ENCODE measurements around the gene IRAK1. TPM values are rescaled to one million over a fixed set of nuclear protein-coding genes. Genes with fewer than 3 reads are reported as not detected.
"Not testable (repeated sequence)": the region's sequence is repeated elsewhere in the genome, so short reads cannot be mapped to it uniquely, and the experiment has no call there.

IRAK1 gene
- polyA plus RNA-seq, 4 donors: 57.2 to 135 (median 117) TPM

DNA sequence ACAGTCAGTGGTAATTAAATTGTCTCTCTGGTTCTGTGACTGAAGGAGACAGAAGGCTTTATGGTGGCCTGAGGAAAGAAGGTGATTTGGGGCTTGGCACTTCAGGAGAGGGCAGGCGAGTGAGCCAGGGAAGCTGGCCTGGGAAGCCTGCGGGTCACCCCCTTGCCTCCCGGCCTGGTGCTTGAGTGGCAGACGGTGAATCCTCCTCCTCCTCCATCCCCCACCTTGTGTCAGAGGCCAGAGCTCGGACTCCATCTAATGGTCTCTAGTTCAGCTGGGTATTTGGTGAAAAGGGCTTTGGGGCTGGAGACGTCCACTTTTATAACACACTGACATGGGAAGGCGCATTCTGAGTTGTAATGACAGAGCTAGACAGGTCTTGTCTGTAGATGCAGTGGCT lies 38.5 kb downstream of the IRAK1 start:
- Histone ChIP-seq H3K4me3 (ENCODE audit: low read depth in 1 of 3, low read length in 3 of 3) (no peak overlapping the region), H3K27ac (ENCODE audit: low read depth in 1 of 3, low read length in 2 of 3) (peak overlapping the region in 1 of 3 donors; percentile 64), H3K27me3 (ENCODE audit: control insufficient read depth in 3 of 3, insufficient read depth in 3 of 3, low read length in 3 of 3) (no peaks in the 10 kb centered on the region), H3K4me1 (ENCODE audit: control insufficient read depth in 3 of 3, insufficient read depth in 2 of 3, low read depth in 1 of 3, low read length in 2 of 3) (peaks cover 0 to 10% (median 3%) of the 10 kb centered on the region in 3 donors), H3K9me3 (ENCODE audit: control insufficient read depth in 2 of 2, insufficient read depth in 1 of 2, low read depth in 1 of 2, low read length in 1 of 2) (no peaks in the 10 kb centered on the region), H3K36me3 (ENCODE audit: control insufficient read depth in 3 of 3, insufficient read depth in 2 of 3, low read depth in 1 of 3, low read length in 3 of 3) (peaks cover 0 to 3% (median 0%) of the 10 kb centered on the region in 3 donors)
- no peak for FAIRE-seq
- WGBS, 3 donors: 74 to 87% (median 75%) methylated on average over 4 to 7 of the region's 7 CpGs
- no peak for DNase-seq

DNA sequence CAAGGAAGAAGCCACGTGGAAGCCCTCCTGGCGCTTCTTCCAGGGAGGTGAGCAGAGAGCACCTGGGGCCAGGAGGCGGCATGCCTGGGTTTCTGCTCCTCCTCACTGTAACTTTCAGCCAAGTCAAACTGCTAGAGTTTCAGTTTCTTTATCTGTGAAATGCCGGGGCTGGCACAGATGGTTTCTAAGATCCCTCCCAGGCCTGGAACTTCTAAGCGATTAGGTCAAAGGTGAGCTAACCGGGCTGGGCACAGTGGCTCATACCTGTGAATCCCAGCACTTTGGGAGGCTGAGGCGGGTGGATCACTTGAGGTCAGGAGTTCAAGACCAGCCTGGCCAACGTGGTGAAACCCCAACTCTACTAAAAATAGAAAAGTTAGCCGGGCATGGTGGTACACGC lies 39.3 kb downstream of the IRAK1 start:
- H3K27ac ChIP-seq (ENCODE audit: low read depth in 1 of 3, low read length in 2 of 3): peak overlapping the region in 1 of 3 donors; percentile 72
- peak; percentile 28 to 70 for DNase-seq

DNA sequence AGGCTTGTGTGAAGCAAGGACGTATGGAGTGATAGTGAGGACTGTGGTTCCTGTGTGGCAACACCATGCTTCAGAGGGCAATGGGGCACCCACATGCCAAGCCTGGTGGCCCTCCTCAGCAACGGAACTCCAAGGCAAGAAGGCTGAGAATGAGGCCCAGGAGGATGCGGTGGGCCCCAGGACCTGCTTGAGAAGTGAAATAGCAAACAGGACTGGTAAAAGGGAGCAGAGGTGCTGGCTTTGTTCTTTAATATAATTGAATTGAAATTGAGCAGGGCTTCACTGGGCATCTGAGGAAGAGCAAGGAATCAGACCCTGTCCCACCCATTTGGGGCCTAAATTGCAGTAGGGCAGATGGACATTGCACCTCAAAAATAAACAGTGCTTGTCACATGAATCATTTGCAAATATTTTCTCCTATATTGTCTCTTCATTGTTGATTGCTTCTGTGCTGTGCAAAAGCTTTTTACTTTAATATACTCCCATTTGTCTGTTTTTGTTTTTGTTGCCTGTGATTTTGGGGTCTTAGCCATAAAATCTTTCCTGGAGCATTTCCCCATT lies 44.9 kb downstream of the IRAK1 start:
- Histone ChIP-seq H3K27me3 (ENCODE audit: control insufficient read depth in 3 of 3, insufficient read depth in 3 of 3, low read length in 3 of 3) (no peaks in the 10 kb centered on the region), H3K36me3 (ENCODE audit: control insufficient read depth in 3 of 3, insufficient read depth in 2 of 3, low read depth in 1 of 3, low read length in 3 of 3) (no peaks in the 10 kb centered on the region), H3K4me3 (ENCODE audit: low read depth in 1 of 3, low read length in 3 of 3) (no peak overlapping the region), H3K27ac (ENCODE audit: low read depth in 1 of 3, low read length in 2 of 3) (peak overlapping the region; percentile 94 to 97 (median 94)), H3K4me1 (ENCODE audit: control insufficient read depth in 3 of 3, insufficient read depth in 2 of 3, low read depth in 1 of 3, low read length in 2 of 3) (peaks cover 0 to 18% (median 2%) of the 10 kb centered on the region in 3 donors), H3K9me3 (ENCODE audit: control insufficient read depth in 2 of 2, insufficient read depth in 1 of 2, low read depth in 1 of 2, low read length in 1 of 2) (no peaks in the 10 kb centered on the region)
- 13 to 72% (median 45%) methylated on average over 2 to 3 of the region's 3 CpGs for WGBS, 3 donors
- no peak for FAIRE-seq
- no peak for DNase-seq

More for the DNA sequence above, 39.3 kb downstream of the IRAK1 start:
- 11 to 42% (median 39%) methylated on average over 7 to 9 of the region's 10 CpGs for WGBS, 3 donors
- FAIRE-seq; H3K36me3 ChIP-seq (ENCODE audit: control insufficient read depth in 3 of 3, insufficient read depth in 2 of 3, low read depth in 1 of 3, low read length in 3 of 3); H3K9me3 ChIP-seq (ENCODE audit: control insufficient read depth in 2 of 2, insufficient read depth in 1 of 2, low read depth in 1 of 2, low read length in 1 of 2); H3K4me3 ChIP-seq (ENCODE audit: low read depth in 1 of 3, low read length in 3 of 3); H3K4me1 ChIP-seq (ENCODE audit: control insufficient read depth in 3 of 3, insufficient read depth in 2 of 3, low read depth in 1 of 3, low read length in 2 of 3); H3K27me3 ChIP-seq (ENCODE audit: control insufficient read depth in 3 of 3, insufficient read depth in 3 of 3, low read length in 3 of 3): not testable (repeated sequence)

DNA sequence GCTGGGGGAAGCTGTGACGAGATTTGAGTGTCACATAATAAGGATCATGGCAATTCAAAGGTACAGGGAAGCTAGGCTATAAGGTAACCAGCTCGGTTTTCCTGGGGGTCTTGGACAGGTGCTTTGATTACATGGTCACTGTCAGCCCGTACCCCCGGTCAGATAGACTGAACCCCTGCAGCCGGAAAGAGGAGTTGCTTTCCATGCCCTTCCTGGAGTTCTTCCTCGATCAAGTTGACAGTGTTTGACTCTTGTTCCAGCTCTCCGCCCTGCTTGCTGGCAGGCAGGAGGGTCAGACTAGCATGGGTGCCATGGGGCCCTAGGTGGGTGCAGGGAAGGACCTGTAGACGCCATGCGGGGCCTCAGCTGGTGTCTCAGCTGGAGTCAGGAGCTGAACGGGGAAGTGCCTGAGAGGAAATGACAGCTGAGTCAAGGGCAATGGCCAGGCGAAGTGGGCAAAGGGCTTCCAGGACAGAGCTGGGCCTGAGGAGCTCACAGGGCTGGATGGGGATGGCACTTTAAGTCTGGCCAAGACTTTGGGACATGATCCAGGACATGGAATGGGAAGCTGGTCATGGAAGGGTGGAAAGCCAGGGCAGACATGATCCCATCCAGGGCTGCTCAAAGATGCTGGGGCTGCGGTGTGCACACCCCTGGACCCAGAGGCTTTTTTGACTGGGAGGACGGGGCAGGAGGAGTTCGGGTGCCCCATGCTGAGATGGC lies 45.5 kb downstream of the IRAK1 start:
- H3K4me3 ChIP-seq (ENCODE audit: low read depth in 1 of 3, low read length in 3 of 3): no peak overlapping the region
- FAIRE-seq (no peak), DNase-seq (peak; percentile 48 to 55)
- H3K27me3 ChIP-seq (ENCODE audit: control insufficient read depth in 3 of 3, insufficient read depth in 3 of 3, low read length in 3 of 3): no peaks in the 10 kb centered on the region
- peaks cover 0 to 21% (median 2%) of the 10 kb centered on the region in 3 donors for H3K4me1 ChIP-seq (ENCODE audit: control insufficient read depth in 3 of 3, insufficient read depth in 2 of 3, low read depth in 1 of 3, low read length in 2 of 3)
- H3K27ac ChIP-seq (ENCODE audit: low read depth in 1 of 3, low read length in 2 of 3): peak overlapping the region; percentile 94 to 97 (median 94)
- 39 to 61% (median 56%) methylated on average over 14 of the region's 14 CpGs for WGBS, 3 donors
- peaks cover 0 to 5% (median 0%) of the 10 kb centered on the region in 3 donors for H3K36me3 ChIP-seq (ENCODE audit: control insufficient read depth in 3 of 3, insufficient read depth in 2 of 3, low read depth in 1 of 3, low read length in 3 of 3)
- no peaks in the 10 kb centered on the region for H3K9me3 ChIP-seq (ENCODE audit: control insufficient read depth in 2 of 2, insufficient read depth in 1 of 2, low read depth in 1 of 2, low read length in 1 of 2)

DNA sequence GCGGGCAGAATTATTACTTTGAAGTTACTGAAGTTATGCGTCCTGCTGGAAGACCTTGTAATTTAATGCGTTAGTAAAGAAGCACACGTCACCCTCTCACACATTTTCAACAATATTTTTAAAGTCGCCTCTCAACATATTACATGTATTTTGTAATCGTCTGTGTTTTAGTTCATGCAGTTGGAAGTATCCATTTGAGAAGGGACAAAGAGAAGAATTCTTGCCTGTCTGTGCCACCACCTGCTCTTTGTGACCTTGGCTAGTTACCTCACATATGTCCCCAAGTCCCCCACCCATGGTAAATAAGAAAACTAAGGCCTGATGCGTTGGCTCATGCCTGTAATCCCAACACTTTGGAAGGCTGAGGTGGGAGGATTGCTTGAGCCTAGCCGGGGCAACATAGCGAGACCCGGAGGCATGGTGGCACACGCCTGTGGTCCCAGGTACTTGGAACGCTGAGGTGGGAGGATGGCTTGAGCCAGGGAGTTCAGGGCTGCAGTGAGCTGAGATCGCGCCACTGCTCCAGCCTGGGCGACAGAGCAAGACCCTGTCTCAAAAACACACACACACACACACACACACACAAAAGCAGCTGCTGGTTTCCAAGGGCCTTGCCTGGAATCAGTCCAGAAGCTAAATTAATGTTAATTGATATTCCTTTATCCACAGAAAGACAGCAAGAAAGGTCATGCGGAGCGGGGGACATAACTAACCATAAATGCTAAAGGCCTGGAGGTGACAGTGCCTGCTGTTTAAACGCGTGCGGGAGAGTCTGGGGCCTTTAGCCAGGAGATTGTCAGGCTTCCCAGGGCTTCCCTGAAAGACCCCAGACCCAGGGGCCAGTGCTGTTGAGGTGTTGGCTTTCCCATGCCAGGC lies 46.3 kb downstream of the IRAK1 start:
- Histone ChIP-seq H3K36me3 (ENCODE audit: control insufficient read depth in 3 of 3, insufficient read depth in 2 of 3, low read depth in 1 of 3, low read length in 3 of 3) (peaks cover 0 to 13% (median 0%) of the 10 kb centered on the region in 3 donors), H3K9me3 (ENCODE audit: control insufficient read depth in 2 of 2, insufficient read depth in 1 of 2, low read depth in 1 of 2, low read length in 1 of 2) (no peaks in the 10 kb centered on the region), H3K4me1 (ENCODE audit: control insufficient read depth in 3 of 3, insufficient read depth in 2 of 3, low read depth in 1 of 3, low read length in 2 of 3) (peaks cover 0 to 29% (median 2%) of the 10 kb centered on the region in 3 donors), H3K4me3 (ENCODE audit: low read depth in 1 of 3, low read length in 3 of 3) (peak overlapping the region; percentile 41 to 75 (median 54)), H3K27me3 (ENCODE audit: control insufficient read depth in 3 of 3, insufficient read depth in 3 of 3, low read length in 3 of 3) (no peaks in the 10 kb centered on the region), H3K27ac (ENCODE audit: low read depth in 1 of 3, low read length in 2 of 3) (peak overlapping the region; percentile 94 to 97 (median 94))
- no peak for FAIRE-seq
- 27 to 45% (median 29%) methylated on average over 17 to 20 of the region's 20 CpGs for WGBS, 3 donors
- DNase-seq: peak in 1 of 2 donors; percentile 27

DNA sequence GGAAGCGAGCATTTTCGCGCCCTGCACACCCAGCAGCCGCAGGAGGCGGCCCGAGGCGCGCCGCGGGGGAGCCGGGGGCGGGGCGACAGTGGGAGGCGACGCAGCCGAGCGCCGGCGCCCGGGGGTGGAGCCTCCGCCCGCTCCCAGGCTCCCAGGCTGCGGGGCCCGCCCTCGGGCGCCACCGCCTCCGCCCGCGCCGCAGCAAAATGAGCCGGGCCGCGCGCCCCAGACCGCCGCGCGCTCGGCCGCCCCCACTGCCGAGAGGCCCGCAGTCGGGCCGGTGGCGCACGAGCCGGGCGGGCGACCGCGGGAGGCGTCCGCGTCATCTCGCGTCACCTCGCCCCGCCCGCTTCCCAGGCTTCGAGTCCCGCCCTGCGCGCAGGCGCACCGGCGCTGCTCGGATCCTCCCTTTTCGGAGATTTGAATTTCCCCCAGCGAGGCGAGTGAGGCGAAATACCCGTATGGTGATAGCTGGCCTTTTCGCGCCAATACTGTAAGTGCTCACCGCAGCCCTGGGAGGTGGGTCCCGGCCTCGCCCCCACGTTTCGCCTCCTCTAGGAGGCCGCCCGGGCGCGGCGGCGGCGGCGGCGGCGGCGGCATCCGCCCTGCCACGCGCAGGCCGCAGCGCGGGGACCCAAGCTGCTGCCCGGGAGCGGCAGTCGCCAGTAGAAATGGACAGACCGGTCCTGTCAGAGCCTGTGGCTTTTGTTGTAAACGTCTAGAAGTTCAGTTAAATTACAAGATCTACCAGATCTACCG lies 47.2 kb downstream of the IRAK1 start, which contains the start of gene TMEM187:
Gene TMEM187, plus strand, starts transcription at position 387 of the 759 bp plus-strand sequence. CDS start 9,309 bp downstream, outside the sequence.
- no peaks in the 10 kb centered on the region for H3K27me3 ChIP-seq (ENCODE audit: control insufficient read depth in 3 of 3, insufficient read depth in 3 of 3, low read length in 3 of 3)
- peaks cover 0 to 21% (median 0%) of the 10 kb centered on the region in 3 donors for H3K36me3 ChIP-seq (ENCODE audit: control insufficient read depth in 3 of 3, insufficient read depth in 2 of 3, low read depth in 1 of 3, low read length in 3 of 3)
- DNase-seq (peak; percentile 83 to 92), FAIRE-seq (no peak)
- H3K4me1 ChIP-seq (ENCODE audit: control insufficient read depth in 3 of 3, insufficient read depth in 2 of 3, low read depth in 1 of 3, low read length in 2 of 3): peaks cover 0 to 37% (median 2%) of the 10 kb centered on the region in 3 donors
- 0 to 13% (median 2%) methylated on average over 34 to 103 of the region's 103 CpGs for WGBS, 3 donors
- peak within 1 kb of the TSS; percentile 71 to 99 (median 75) for H3K4me3 ChIP-seq (ENCODE audit: low read depth in 1 of 3, low read length in 3 of 3)
- H3K27ac ChIP-seq (ENCODE audit: low read depth in 1 of 3, low read length in 2 of 3): peak within 1 kb of the TSS; percentile 94 to 100 (median 97)
- H3K9me3 ChIP-seq (ENCODE audit: control insufficient read depth in 2 of 2, insufficient read depth in 1 of 2, low read depth in 1 of 2, low read length in 1 of 2): no peaks in the 10 kb centered on the region

DNA sequence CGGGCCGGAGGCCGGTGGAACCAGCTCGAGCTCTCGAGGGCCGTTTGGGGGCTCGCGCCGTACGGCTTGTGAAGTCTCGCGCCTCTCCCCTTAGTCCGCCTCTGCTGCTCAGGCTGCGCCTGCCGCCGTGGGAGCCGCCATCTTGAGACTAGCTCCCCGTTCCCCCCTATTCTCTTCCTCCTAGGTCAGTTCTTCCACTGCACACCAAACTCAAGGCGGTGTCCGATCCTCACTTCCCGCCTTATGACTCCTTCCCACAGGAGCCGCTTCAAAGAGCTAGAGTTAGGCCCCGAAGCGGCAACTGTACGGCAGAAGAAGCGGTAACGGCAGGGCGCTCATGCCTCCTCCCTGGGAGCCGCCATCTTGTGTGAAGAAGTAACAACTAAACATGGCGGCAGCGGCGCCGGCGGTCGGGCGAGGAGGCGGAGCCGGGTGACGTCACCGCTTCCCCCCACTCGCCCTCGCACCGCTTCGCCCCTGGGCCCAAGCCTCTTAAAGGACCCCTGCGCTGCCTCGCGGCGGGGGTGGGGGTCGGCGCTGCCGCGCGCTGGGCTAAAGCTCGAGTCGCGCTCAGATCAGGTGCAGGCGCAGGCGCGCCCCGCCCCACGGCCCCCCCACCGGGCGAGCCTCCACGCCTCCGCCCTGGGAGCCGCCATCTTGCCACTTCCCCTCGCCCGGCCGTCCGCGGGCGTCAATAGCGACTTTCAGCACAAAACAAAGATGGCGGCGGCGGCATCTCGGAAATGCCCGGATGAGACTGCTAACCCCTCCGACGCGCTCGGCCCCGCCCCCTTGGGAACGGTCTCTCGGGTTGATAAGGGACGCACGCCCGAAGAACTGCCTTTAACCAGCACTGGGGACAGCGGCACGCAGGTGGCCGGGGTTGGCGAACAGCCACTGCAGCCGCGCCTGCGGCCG lies 48.0 kb downstream of the IRAK1 start, which contains the start of gene HCFC1:
Gene HCFC1, minus strand, starts transcription at position 369 of the 918 bp plus-strand sequence. CDS start 978 bp downstream, outside the sequence.
- no peaks in the 10 kb centered on the region for H3K9me3 ChIP-seq (ENCODE audit: control insufficient read depth in 2 of 2, insufficient read depth in 1 of 2, low read depth in 1 of 2, low read length in 1 of 2)
- H3K27me3 ChIP-seq (ENCODE audit: control insufficient read depth in 3 of 3, insufficient read depth in 3 of 3, low read length in 3 of 3): no peaks in the 10 kb centered on the region
- H3K4me3 ChIP-seq (ENCODE audit: low read depth in 1 of 3, low read length in 3 of 3): peak within 1 kb of the TSS; percentile 71 to 99 (median 75)
- FAIRE-seq (no peak), DNase-seq (peak; percentile 84 to 94)
- peaks cover 0 to 45% (median 2%) of the 10 kb centered on the region in 3 donors for H3K4me1 ChIP-seq (ENCODE audit: control insufficient read depth in 3 of 3, insufficient read depth in 2 of 3, low read depth in 1 of 3, low read length in 2 of 3)
- WGBS, 3 donors: 0 to 11% (median 2%) methylated on average over 50 to 96 of the region's 96 CpGs
- peaks cover 0 to 29% (median 0%) of the 10 kb centered on the region in 3 donors for H3K36me3 ChIP-seq (ENCODE audit: control insufficient read depth in 3 of 3, insufficient read depth in 2 of 3, low read depth in 1 of 3, low read length in 3 of 3)
- peak within 1 kb of the TSS; percentile 94 to 100 (median 97) for H3K27ac ChIP-seq (ENCODE audit: low read depth in 1 of 3, low read length in 2 of 3)
